Mesenchymal stem cell (in vitro differentiated cells and primary cell): Measurements from ENCODE around the gene KCNQ2.

ENCODE experiments used
- DNase-seq: peaks from one replicate; pipeline ENCODE4 v3.0.0-alpha.2; 2013
- H2AFZ ChIP-seq: one replicate; pipeline ENCODE4 v1.6.1; 2013; ENCODE audit warnings: low read depth, mild to moderate bottlenecking, control low read depth, inconsistent platforms, low read length, moderate library complexity
- H2AK5ac ChIP-seq: 2 replicates; pipeline ENCODE4 v1.6.1; 2013; ENCODE audit warnings: low read length, moderate library complexity, mild to moderate bottlenecking, inconsistent platforms; ENCODE audit not compliant: severe bottlenecking
- H2BK120ac ChIP-seq: one replicate; pipeline ENCODE4 v1.6.1; 2013; ENCODE audit warnings: low read depth, mild to moderate bottlenecking, inconsistent platforms, low read length, moderate library complexity
- H2BK12ac ChIP-seq, 2 experiments: one replicate each; pipeline ENCODE4 v1.6.1; 2013; ENCODE audit warnings: inconsistent platforms in 2 of 2, low read length in 2 of 2, mild to moderate bottlenecking in 2 of 2, moderate library complexity in 2 of 2, control low read depth in 1 of 2
- H2BK15ac ChIP-seq: one replicate; pipeline ENCODE4 v1.6.1; 2013; ENCODE audit warnings: mild to moderate bottlenecking, low read depth, inconsistent platforms; ENCODE audit not compliant: poor library complexity, severe bottlenecking
- H2BK5ac ChIP-seq: 2 replicates; pipeline ENCODE4 v1.6.1; 2013; ENCODE audit warnings: low read depth, mild to moderate bottlenecking, low read length, control low read depth, inconsistent platforms; ENCODE audit not compliant: poor library complexity, severe bottlenecking
- H3K14ac ChIP-seq, 2 experiments: one replicate each; pipeline ENCODE4 v1.6.1; 2013; ENCODE audit warnings: inconsistent platforms in 2 of 2, low read length in 2 of 2, control low read depth in 1 of 2, mild to moderate bottlenecking in 1 of 2, moderate library complexity in 1 of 2
- H3K18ac ChIP-seq, 2 experiments: one replicate each; pipeline ENCODE4 v1.6.1; 2013; ENCODE audit warnings: inconsistent platforms in 2 of 2, low read length in 2 of 2, control low read depth in 1 of 2, low read depth in 1 of 2, mild to moderate bottlenecking in 1 of 2
- H3K23ac ChIP-seq, 2 experiments: one replicate each; pipeline ENCODE4 v1.6.1; 2013; ENCODE audit warnings: inconsistent platforms in 2 of 2, low read length in 2 of 2, mild to moderate bottlenecking in 2 of 2, moderate library complexity in 2 of 2, control low read depth in 1 of 2
- H3K27ac ChIP-seq: 2 replicates; pipeline ENCODE4 v1.5.1; 2013; ENCODE audit warnings: mild to moderate bottlenecking, moderate library complexity, low read length, control low read depth, inconsistent platforms; ENCODE audit not compliant: poor library complexity, severe bottlenecking
- H3K27me3 ChIP-seq, 2 experiments: 2 replicates each; pipeline versions ENCODE4 v1.6.1 to v1.7.0; 2013; ENCODE audit warnings: low read length in 2 of 2, mild to moderate bottlenecking in 2 of 2, moderate library complexity in 2 of 2, control low read depth in 1 of 2, inconsistent platforms in 1 of 2; ENCODE audit not compliant: control insufficient read depth in 1 of 2, insufficient read depth in 1 of 2
- H3K36me3 ChIP-seq, 2 experiments: 2 replicates each; pipeline versions ENCODE4 v1.6.1 to v1.7.0; 2013; ENCODE audit warnings: low read length in 2 of 2, control low read depth in 1 of 2, inconsistent platforms in 1 of 2, low read depth in 1 of 2, mild to moderate bottlenecking in 1 of 2; ENCODE audit not compliant: insufficient read depth in 2 of 2, control insufficient read depth in 1 of 2
- H3K4ac ChIP-seq, 2 experiments: one replicate each; pipeline ENCODE4 v1.6.1; 2013; ENCODE audit warnings: inconsistent platforms in 2 of 2, low read length in 2 of 2, mild to moderate bottlenecking in 2 of 2, moderate library complexity in 2 of 2, control low read depth in 1 of 2, low read depth in 1 of 2
- H3K4me1 ChIP-seq: 2 replicates; pipeline ENCODE4 v1.6.1; 2013; ENCODE audit warnings: low read depth, low read length, control low read depth; ENCODE audit not compliant: control insufficient read depth, insufficient read depth
- H3K4me2 ChIP-seq: 2 replicates; pipeline ENCODE4 v1.6.1; 2013; ENCODE audit warnings: low read length, mild to moderate bottlenecking, inconsistent platforms; ENCODE audit not compliant: poor library complexity, severe bottlenecking
- H3K4me3 ChIP-seq, 2 experiments: 2 replicates each; pipeline versions ENCODE4 v1.5.1 to v1.7.0; 2013; ENCODE audit warnings: low read length in 2 of 2, mild to moderate bottlenecking in 2 of 2, control low read depth in 1 of 2, low read depth in 1 of 2; ENCODE audit not compliant: insufficient read depth in 1 of 2
- H3K79me1 ChIP-seq: replicated peaks from 2 replicates; pipeline ENCODE4 v1.6.1; 2013; ENCODE audit warnings: mild to moderate bottlenecking, control low read depth, low read length, inconsistent platforms; ENCODE audit not compliant: poor library complexity, severe bottlenecking
- H3K9ac ChIP-seq: 2 replicates; pipeline ENCODE4 v1.7.0; 2013; ENCODE audit warnings: mild to moderate bottlenecking, low read length, moderate library complexity
- H3K9me3 ChIP-seq: 2 replicates; pipeline ENCODE4 v1.7.0; 2013; ENCODE audit warnings: mild to moderate bottlenecking, low read length; ENCODE audit not compliant: control insufficient read depth
- H4K8ac ChIP-seq: one replicate; pipeline ENCODE4 v1.6.1; 2013; ENCODE audit warnings: inconsistent platforms, mild to moderate bottlenecking, low read length, moderate library complexity
- H4K91ac ChIP-seq: one replicate; pipeline ENCODE4 v1.6.1; 2013; ENCODE audit warnings: mild to moderate bottlenecking, low read length, inconsistent platforms
- WGBS: methylation state at CpG from one replicate; pipeline ENCODE4 v1.1.7; 2013; ENCODE audit warnings: mixed read lengths; 5-methylcytosine and 5-hydroxymethylcytosine counted together

Gene KCNQ2

DNA sequence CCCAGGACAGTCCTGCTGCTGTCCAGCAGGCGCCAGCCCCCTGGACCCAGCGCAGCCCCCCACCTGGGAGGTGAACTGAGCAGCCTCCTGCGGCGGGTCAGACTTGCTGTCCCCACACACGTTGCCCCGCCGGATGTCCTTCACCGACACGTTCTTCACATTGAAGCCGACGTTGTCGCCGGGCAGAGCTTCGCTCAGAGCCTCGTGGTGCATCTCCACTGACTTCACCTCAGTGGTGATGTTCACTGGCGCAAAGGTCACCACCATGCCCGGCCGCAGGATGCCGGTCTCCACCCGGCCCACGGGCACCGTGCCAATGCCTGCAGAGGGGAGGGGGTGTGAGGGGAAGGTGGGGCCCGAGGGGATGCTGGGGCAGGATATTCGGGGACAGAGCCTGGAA, 18.0 kb upstream of the KCNQ2 start:
- Histone ChIP-seq H3K4ac (no peak overlapping the region), H3K79me1 (no peaks in the 10 kb centered on the region), H3K4me2 (no peak overlapping the region), H3K4me1 (peaks cover 2% of the 10 kb centered on the region), H3K27ac (no peak overlapping the region), H3K4me3 (no peak overlapping the region), H3K27me3 (peaks cover 35 to 56% of the 10 kb centered on the region in 2 experiments), H2BK12ac (no peak overlapping the region), H4K91ac (no peak overlapping the region), H3K14ac (no peak overlapping the region), H3K9me3 (peaks cover 6% of the 10 kb centered on the region), H3K23ac (no peak overlapping the region), H2BK120ac (no peak overlapping the region), H4K8ac (no peak overlapping the region), H2AFZ (no peak overlapping the region), H2BK15ac (no peak overlapping the region), H2BK5ac (no peak overlapping the region), H3K36me3 (peaks cover 0 to 4% of the 10 kb centered on the region in 2 experiments), H3K9ac (no peak overlapping the region), H3K18ac (no peak overlapping the region), H2AK5ac (no peak overlapping the region)
- no peak for DNase-seq
- 90% methylated on average over 24 of the region's 24 CpGs for WGBS

DNA sequence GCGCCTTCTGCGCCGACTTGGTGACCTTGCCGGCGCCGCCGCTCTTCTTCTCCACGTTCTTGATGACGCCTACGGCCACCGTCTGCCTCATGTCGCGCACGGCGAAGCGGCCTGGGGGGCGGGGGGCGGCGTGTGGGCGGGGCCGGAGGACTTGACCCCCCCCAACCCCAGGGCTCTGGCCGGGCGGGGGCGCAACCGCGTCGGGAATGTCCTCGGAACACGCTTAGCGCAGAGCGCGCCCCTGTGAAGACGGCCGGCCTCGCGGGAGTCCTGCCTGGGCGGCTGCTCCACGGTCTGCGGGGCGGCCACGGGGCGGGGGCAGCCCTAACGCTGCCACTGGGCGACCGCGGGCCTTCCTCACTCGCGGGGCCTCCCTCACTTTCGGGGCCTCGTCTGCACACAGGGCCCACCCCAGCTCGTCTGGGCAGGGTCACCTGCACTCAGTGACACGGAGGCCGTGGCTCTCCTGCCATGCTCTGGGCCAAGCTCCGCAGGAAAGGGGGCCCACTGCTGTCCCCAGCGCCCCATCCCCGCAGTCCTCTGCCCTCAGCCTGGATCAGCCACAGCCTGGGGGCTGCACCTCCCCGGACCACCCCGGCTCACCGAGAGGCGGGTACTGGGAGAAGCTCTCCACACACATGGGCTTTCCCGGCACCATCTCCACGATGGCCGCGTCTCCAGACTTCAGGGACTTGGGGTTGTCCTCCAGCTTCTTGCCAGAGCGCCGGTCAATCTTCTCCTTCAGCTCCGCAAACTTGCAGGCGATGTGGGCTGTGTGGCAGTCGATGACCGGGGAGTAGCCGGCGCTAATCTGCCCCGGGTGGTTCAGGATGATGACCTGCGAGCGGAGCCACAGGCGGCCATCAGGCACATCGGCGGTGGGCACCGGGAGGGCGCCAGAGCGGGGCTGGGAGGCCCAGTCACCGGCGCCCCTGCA, 16.1 kb upstream of the KCNQ2 start:
- H3K4me2 ChIP-seq = no peak overlapping the region
- no peak overlapping the region for H3K27ac ChIP-seq
- H2BK120ac ChIP-seq = no peak overlapping the region
- H3K9ac ChIP-seq = no peak overlapping the region
- H2AK5ac ChIP-seq = no peak overlapping the region
- peaks cover 5% of the 10 kb centered on the region for H3K4me1 ChIP-seq
- peaks cover 6% of the 10 kb centered on the region for H3K9me3 ChIP-seq
- no peak overlapping the region for H4K91ac ChIP-seq
- H3K27me3 ChIP-seq = peaks cover 46 to 52% of the 10 kb centered on the region in 2 experiments
- no peak overlapping the region for H2BK15ac ChIP-seq
- H3K18ac ChIP-seq = no peak overlapping the region
- H3K4me3 ChIP-seq = no peak overlapping the region
- H3K4ac ChIP-seq = no peak overlapping the region
- DNase-seq = no peak
- no peaks in the 10 kb centered on the region for H3K79me1 ChIP-seq
- H3K36me3 ChIP-seq = no peaks in the 10 kb centered on the region
- no peak overlapping the region for H2AFZ ChIP-seq
- no peak overlapping the region for H4K8ac ChIP-seq
- no peak overlapping the region for H3K14ac ChIP-seq
- H2BK5ac ChIP-seq = no peak overlapping the region
- 26% methylated on average over 83 of the region's 83 CpGs for WGBS
- H3K23ac ChIP-seq = no peak overlapping the region
- no peak overlapping the region for H2BK12ac ChIP-seq

DNA sequence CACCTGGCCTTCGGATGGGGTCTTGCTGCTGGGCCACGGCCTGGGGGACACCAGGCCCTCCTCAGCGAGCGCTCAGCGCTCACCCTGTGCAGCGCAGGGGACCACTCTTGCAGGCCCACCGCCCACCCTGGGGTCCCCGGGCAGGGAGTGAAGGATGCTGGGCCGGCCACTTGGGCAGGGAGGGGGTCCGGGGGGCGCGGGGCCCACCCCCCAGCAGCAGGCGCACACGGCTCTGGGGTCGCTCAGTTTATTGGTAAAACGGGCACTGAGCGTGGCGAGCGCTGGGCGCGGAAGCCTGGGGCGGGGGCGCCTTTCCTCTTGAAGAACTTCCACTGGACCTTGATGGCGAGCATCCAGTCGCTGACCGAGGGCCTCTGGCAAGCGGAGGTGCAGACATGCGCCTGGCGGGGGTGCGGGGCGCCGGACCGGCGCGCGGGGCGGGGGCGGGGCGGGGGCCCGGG, 15.4 kb upstream of the KCNQ2 start:
- peaks cover 10% of the 10 kb centered on the region for H3K4me1 ChIP-seq
- no peak overlapping the region for H3K14ac ChIP-seq
- no peak overlapping the region for H2BK120ac ChIP-seq
- peaks cover 52 to 57% of the 10 kb centered on the region in 2 experiments for H3K27me3 ChIP-seq
- no peak overlapping the region for H2AK5ac ChIP-seq
- no peaks in the 10 kb centered on the region for H3K79me1 ChIP-seq
- no peak overlapping the region for H3K18ac ChIP-seq
- H2BK5ac ChIP-seq = no peak overlapping the region
- H2AFZ ChIP-seq = no peak overlapping the region
- peaks cover 6% of the 10 kb centered on the region for H3K9me3 ChIP-seq
- H3K9ac ChIP-seq = no peak overlapping the region
- H3K36me3 ChIP-seq = no peaks in the 10 kb centered on the region
- no peak overlapping the region for H4K8ac ChIP-seq
- 30% methylated on average over 29 of the region's 40 CpGs for WGBS
- no peak overlapping the region for H3K27ac ChIP-seq
- no peak for DNase-seq
- H3K23ac ChIP-seq = no peak overlapping the region
- H3K4me3 ChIP-seq = no peak overlapping the region
- H3K4me2 ChIP-seq = no peak overlapping the region
- H2BK15ac ChIP-seq = no peak overlapping the region
- H3K4ac ChIP-seq = no peak overlapping the region
- no peak overlapping the region for H4K91ac ChIP-seq
- no peak overlapping the region for H2BK12ac ChIP-seq

DNA sequence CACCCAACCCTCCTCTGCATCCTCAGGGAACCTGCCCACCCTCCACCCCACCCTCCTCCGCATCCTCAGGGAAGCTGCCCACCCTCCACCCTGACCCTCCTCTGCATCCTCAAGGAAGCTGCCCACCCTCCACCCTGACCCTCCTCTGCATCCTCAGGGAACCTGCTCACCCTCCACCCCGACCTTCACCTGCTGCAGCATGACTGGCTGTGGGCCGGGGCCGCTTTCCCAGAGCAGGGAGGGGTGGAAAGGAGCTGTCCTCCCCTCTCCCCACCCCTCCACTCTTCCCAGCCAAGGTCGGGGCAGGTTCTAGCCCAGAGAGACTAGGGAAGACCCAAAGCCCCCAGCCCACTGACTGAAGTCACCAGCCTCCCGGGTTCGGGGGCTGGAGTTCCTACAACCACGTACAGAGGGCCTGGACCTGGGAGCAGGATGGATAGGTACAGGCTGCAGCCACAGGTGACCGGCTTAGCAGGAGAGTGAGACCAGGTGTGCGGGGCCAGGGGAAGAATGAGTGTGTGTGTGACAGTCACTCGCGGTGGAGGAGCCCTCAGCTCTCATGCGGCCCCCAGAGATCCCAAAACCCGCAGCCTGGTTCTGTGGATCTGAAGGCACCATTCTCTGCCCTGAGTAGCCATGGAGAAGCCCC, 14.8 kb upstream of the KCNQ2 start:
- no peak overlapping the region for H2AFZ ChIP-seq
- no peak overlapping the region for H2BK5ac ChIP-seq
- H3K27me3 ChIP-seq = peaks cover 57 to 63% of the 10 kb centered on the region in 2 experiments
- WGBS = 60% methylated on average over 12 of the region's 14 CpGs
- H3K36me3 ChIP-seq = no peaks in the 10 kb centered on the region
- no peak overlapping the region for H3K9ac ChIP-seq
- H3K4ac ChIP-seq = no peak overlapping the region
- no peak overlapping the region for H4K8ac ChIP-seq
- H3K9me3 ChIP-seq = peaks cover 1% of the 10 kb centered on the region
- no peak overlapping the region for H4K91ac ChIP-seq
- peaks cover 14% of the 10 kb centered on the region for H3K4me1 ChIP-seq
- H3K4me2 ChIP-seq = no peak overlapping the region
- H3K23ac ChIP-seq = no peak overlapping the region
- no peak overlapping the region for H2BK120ac ChIP-seq
- H3K4me3 ChIP-seq = no peak overlapping the region
- no peak overlapping the region for H3K14ac ChIP-seq
- H3K27ac ChIP-seq = no peak overlapping the region
- no peak overlapping the region for H2BK12ac ChIP-seq
- no peak overlapping the region for H2BK15ac ChIP-seq
- H3K79me1 ChIP-seq = no peaks in the 10 kb centered on the region
- no peak overlapping the region for H3K18ac ChIP-seq
- DNase-seq = no peak
- no peak overlapping the region for H2AK5ac ChIP-seq
